Epithelial cell of proximal tubule (primary cell): ENCODE measurements around the gene LRRN3. TPM values are rescaled to one million over a fixed set of nuclear protein-coding genes. Genes with fewer than 3 reads are reported as not detected.

Experiments used
- DNase-seq: peaks from one replicate; pipeline ENCODE4 v3.0.0-alpha.2; 2011; ENCODE audit warnings: low read depth
- H3K4me3 ChIP-seq: 2 replicates; pipeline ENCODE4 v1.5.1; 2011; ENCODE audit warnings: low read depth, mild to moderate bottlenecking, low read length
- total RNA-seq: library from RNA; depleted of rRNA; stranded (reverse); fragments of >200 nt; gene quantifications from 2 replicates; pipeline ENCODE4 v1.2.3, GENCODE V29; 2015
- TF ChIP-seq, protein P1 (sequence below): conservative IDR thresholded peaks from 2 replicates; pipeline ENCODE4 v1.5.1; 2012; ENCODE audit warnings: low read depth, mild to moderate bottlenecking, low read length

Gene LRRN3
- total RNA-seq, 1 donor from 2014 or later: not detected

DNA sequence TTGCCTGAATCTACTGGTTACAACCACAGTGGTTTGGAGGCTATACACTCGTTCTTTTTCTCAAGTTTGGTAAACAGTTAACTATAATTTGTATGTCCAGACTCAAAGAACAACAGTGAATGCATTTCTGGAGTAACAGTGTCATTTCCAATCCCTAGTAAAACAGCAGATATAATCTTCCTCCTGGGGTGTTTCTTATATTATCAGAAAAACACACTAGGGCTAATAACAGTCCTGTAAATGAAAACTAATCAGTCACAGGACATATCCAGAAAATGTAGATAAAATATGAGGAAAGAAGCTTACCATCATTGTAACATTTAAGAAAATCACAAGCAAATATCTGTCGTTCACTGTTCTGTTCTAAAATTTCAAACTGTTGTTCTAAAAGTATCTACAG is 82.6 kb downstream of the LRRN3 start:
- TF ChIP-seq, protein P1, sequence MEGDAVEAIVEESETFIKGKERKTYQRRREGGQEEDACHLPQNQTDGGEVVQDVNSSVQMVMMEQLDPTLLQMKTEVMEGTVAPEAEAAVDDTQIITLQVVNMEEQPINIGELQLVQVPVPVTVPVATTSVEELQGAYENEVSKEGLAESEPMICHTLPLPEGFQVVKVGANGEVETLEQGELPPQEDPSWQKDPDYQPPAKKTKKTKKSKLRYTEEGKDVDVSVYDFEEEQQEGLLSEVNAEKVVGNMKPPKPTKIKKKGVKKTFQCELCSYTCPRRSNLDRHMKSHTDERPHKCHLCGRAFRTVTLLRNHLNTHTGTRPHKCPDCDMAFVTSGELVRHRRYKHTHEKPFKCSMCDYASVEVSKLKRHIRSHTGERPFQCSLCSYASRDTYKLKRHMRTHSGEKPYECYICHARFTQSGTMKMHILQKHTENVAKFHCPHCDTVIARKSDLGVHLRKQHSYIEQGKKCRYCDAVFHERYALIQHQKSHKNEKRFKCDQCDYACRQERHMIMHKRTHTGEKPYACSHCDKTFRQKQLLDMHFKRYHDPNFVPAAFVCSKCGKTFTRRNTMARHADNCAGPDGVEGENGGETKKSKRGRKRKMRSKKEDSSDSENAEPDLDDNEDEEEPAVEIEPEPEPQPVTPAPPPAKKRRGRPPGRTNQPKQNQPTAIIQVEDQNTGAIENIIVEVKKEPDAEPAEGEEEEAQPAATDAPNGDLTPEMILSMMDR: no peak
- DNase-seq: no peak
- no peak overlapping the region for H3K4me3 ChIP-seq

DNA sequence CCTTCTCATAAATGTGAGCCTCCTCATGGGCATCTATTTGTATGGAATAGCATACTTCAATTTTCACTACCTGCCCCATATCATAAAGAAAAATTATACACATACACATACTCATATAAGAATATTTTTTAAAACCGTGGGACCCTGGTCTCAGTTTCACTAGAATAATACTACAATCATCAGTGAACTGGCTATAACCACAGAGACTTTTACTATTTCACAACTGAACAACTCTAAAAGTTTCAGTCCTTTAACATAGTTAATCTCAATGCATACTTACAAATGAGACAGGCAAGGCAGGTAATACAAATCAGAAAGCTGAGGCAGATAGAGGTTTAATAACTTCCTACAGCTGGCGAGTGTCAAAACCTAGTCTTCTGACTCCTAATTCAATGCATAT is 83.1 kb downstream of the LRRN3 start:
- no peak for DNase-seq
- TF ChIP-seq, protein P1: no peak
- H3K4me3 ChIP-seq: no peak overlapping the region

DNA sequence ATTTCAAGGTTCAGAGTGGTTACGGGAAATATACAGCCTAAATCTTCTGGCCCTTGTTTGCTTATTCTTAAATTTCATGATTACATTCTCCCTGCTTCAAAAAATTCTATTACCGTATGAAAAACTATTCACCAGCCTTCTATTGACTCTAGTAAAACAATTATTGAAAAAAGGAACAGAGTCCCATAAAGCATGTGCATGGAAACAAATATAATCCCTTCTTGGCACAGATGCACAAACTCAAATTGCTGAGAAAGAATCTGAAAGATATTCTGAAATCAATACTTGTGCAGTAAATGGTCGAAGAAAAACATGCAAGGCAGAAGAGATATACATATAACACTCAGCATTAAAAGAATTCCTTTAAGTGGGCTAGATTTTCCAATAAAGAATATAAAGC is 83.6 kb downstream of the LRRN3 start:
- no peak for DNase-seq
- TF ChIP-seq, protein P1: no peak
- H3K4me3 ChIP-seq: no peak overlapping the region
